Stimulated activated CD4-positive, alpha-beta T cell treated with anti-CD3 and anti-CD28 coated beads, TNF-alpha, amount 100 ng/mL, for 1 hour (primary cell): Measurements from ENCODE around the gene LETMD1.
A peak's percentile ranks its signal among the peaks of the same experiment; 100 is the strongest.
"Not testable (repeated sequence)": the region's sequence is repeated elsewhere in the genome, so short reads cannot be mapped to it uniquely, and the experiment has no call there.

Experiments used
- DNase-seq, 3 donors: peaks; one replicate each; pipeline ENCODE4 v3.0.0-alpha.2; 2020; ENCODE audit warnings: low read depth in 3 of 3, low spot score in 1 of 3

The LETMD1 gene, protein sequence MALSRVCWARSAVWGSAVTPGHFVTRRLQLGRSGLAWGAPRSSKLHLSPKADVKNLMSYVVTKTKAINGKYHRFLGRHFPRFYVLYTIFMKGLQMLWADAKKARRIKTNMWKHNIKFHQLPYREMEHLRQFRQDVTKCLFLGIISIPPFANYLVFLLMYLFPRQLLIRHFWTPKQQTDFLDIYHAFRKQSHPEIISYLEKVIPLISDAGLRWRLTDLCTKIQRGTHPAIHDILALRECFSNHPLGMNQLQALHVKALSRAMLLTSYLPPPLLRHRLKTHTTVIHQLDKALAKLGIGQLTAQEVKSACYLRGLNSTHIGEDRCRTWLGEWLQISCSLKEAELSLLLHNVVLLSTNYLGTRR

DNA sequence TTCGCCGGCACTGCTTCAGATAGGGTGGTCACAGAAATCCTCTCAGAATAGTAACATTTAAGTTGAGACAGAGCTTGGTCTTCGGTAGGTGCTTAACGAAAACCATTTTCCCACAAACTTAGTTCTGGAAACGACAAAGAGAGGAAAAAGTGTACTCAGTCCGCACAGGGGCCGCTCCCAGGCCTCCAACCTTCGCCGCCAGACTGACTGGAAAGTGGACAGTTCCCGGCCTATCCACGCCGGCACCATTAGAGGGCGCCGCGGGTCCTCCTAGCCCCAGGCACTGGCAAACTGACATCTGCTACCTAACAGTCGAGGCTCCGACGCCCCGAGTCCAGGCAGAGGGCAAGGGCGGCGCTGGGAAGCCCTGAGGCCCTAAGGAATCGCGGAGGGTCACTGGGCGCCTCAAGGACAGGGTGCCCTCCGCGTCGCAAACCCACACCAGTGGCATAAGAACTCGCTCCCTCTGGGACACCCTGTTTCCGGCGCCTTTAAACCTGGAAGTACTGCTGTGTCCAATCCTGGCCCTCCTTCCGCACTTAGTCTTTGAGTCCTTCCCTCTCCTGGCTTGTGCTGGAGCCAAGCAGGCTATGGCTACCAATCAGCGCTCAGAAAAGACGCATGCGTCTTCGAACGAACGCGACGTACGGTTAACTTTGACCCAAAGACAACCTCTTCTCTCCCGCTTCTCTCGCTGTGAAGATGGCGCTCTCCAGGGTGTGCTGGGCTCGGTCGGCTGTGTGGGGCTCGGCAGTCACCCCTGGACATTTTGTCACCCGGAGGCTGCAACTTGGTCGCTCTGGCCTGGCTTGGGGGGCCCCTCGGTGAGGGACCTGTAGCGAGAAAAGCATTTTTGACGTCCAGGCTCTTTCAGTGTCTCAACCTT is at the start of gene LETMD1:
Gene LETMD1, plus strand, starts transcription at position 673 of the 886 bp plus-strand sequence. Its CDS starts 30 bp downstream, at position 703.
- peak; percentile 75 to 81 (median 81) for DNase-seq

DNA sequence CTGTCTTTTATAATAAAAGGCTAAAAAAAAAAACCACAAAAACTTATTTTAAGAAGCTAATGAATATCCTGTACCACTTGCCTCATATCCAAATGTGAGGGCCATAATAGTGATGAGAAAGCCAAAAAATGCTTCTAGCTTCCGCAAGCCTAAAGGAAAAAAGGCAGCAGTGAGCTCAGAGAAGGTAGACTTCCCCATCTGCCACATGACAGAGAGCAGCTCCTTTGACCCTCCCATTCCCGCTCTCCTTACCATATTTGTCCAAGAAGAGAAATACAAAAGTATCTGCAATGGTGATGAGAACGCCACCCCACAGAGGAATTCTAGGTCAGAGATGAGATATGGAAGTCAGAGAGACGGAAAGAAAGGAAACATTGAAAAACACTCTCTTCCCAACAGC is 49.0 kb upstream of the LETMD1 start:
- DNase-seq, result no peak

DNA sequence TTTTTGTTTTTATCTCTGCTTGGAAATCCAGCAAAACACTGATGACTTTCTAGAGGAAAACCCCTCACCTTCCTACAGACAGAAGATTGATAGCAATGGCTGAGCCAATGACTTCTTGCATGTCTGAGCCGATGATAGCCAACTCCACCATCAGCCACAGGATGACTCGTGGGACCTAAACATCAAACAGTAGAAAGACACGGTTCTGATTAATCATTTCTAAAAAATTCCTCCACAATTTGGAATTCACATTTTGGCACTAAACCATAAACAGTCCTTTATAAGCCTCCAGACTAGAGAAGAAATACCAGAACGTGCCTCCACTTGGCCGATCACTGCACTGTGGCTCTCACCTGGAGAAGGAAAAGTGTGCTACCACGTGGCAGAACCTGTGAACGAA is 47.9 kb upstream of the LETMD1 start:
- no peak for DNase-seq

DNA sequence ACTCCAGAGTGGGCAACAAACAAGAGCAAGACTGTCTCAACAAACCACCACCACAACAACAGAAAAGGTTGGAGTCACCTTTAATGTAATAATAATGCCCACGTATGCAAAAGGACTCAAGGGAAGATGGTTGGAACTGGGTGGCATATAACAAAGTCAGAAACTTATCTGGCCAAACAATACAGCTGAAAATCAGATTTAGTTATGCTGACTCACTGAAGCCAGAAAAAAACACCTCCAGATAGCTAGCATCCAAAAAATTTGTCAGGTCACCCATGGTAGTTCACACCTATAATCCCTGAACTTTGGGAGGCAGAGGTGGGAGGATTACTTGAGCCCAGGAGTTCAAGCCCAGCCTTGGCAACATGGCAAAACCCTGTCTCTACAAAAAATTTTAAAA is 46.3 kb upstream of the LETMD1 start:
- DNase-seq, result no peak

DNA sequence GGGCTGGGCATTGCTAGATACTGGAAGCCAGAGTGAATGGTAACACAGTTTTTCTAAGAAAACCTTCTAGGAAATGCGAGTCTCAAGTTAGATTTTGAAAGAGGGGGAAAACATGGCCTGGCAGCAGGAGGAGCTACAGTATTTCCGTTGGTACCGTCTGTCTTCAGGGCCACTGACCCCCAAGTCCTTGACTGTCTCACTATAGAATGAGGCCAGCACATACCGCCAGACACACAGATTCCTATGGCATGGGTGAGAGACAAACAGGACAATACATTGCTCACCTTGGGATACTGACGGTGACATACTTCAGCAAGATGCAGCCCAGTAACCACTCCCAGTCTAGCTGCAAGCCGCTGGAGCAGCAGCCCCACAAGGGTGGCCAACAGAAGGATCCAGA is 43.6 kb upstream of the LETMD1 start:
- no peak for DNase-seq

DNA sequence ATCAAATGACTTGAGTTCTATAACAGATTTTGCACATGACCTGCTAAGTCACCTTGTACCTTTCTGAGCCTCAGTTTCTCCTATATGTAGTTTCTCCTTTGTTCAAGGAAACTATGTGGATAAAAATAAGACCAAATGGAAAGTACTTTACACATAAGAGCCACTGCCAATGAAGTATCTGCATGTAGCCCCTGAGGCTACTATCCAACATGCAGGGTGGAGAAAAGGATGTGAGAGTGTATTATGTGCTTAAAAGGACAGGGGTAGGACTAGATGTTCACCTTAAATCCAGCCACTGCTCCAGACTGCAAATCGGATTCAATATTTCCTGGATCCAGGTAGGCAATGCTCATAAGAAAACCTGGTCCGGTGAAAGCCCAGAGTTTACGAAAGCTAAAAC is 43.1 kb upstream of the LETMD1 start:
- no peak for DNase-seq

DNA sequence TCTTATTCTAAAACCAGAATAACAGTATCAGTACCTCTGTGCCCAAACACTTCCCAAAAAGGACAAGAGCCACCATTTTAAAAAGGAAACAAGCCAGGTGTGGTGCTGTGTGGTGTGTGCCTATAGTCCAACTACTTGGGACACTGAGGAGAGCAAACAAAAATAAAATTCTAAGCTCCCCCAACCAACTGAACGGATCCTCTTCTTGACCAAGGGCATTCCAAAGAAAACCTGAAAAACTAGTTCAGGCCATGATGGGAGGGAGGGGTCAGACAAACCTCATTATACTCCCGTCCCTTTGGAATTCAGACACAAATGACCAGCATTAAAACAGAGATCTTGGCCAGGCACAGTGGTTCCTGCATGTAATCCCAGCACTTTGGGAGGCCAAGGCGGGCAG is 42.5 kb upstream of the LETMD1 start:
- DNase-seq, result no peak

DNA sequence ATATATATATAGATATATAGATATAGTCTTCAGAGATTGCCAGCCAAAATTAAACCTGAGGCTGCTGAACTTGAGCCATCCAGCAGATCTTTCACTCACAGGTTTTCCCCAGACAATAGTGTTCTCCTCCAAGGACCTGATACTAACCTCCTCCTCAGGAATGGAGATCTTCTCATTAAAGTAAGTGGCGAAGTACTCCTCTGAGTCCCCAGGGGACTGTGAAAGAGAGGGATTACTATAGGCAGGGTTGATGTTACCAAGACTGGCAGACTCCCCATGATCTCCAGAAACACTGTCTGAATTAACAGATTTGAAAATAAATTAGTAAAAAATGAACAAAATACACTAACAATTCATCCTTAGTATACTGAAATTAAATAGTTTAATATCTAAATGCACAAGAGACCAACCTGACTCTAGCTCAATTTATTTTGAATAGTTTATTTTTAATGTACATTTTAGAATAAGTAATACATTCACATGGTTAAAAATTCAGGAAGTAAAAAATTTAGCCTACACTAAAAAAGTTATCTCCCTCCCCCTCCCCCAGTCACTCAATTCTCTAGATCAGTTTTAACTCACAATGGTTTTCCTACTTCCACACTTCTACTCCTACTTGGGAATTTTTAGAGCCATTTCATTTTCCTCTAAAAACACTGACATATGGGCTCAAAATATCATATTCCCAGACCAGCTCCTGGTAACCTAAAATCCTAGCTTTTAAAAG is 39.6 kb upstream of the LETMD1 start:
- no peak for DNase-seq

DNA sequence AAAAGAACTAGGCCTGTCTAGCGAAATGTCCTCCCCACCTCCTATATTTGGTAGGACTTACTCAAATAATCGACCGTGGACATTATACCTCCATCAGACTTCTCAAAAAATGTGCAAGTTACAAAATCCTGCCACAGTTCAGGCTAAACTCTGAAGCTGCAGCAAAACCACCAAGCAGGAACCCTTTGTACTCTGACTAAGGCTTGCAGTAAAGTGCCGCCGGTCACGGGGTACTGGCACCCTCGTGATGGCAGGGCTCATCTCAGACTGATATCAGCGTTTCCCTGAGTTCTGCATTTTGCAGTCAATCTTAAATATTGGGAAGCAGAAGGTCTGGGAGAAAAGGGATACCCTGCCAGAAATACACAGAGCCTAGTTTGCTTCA is 39.1 kb upstream of the LETMD1 start:
- DNase-seq, result no peak

DNA sequence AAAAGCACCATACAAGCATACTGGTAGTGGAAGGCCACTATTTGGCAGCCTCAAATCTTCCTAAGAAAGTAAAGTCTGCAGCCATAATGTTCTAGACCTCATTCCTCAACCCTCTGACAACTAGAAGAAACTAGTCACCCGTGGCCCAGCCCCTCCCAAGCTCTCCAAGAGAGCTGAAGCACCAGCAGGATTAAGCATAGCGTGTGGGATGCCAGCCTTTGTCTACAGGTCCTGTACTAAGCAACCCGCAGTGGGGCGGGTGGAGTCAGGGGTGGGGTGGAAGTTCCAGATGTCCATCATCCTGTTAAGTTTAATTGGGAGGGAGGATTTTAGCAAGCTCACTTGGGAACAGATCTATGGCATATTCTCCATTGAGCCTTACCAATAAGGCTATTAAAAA is 36.2 kb upstream of the LETMD1 start:
- no peak for DNase-seq

DNA sequence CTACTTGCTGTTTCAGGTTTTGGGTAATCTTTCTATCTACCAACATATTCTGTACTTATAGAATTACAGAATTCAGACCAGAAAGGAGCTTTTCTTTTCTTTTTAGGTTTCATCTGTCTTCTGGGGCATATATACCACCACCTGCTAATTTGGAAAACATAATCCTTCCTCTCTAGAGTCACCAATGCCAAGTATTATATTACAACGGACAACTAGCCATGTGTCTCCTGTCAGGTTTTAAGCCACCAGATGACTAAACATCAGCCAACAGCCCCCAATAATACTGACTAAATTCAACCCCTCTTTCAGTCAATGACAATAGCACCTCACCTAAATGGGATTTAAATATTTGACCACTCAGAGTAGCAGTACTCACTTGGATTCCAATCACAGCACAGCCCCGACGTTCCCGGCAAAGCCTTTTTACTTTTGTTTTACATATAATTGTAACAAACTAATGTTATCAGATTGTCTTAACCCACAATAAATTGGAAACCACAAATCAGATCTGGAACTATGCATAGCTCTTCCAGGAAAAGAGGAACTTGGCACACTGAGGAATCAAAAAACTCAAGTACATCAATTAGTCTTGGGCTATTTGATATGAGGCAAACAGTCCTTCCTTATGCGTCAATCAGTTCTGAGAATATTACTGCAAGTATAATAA is 35.4 kb upstream of the LETMD1 start:
- DNase-seq, result no peak

DNA sequence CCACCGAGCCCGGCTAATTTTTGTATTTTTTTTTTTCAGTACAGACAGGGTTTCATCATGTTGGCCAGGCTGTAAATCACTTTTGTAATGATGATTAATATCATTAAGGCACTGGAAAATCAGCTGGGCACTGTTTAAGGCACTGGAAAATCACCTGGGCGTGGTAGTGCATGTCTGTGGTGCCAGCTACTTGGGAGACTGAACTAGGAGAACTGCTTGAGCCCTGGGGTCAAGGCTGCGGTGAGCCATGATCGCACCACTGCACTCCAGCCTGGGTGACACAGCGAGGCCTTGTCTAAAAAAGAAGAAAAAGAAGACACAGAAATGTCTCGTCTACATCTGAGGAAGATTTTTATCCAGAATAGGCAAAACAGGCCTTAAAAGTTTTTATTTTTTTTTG is 34.7 kb upstream of the LETMD1 start:
- DNase-seq, result no peak

DNA sequence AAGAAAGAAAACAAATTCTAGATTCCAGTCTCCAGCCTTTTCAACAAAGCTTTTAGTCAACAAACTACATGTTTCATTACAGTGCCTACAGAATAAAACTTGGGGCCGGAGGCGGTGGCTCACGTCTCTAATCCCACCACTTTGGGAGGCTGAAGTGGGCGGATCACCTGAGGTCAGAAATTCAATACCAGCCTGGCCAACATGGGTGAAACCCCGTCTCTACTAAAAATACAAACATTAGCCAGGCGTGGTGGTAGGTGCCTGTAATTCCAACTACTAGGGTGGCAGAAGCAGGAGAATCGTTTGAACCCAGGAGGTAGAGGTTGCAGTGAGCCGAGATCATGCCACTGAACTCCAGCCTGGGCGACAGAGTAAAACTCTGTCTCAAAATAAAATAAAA is 33.7 kb upstream of the LETMD1 start:
- DNase-seq, result not testable (repeated sequence)

DNA sequence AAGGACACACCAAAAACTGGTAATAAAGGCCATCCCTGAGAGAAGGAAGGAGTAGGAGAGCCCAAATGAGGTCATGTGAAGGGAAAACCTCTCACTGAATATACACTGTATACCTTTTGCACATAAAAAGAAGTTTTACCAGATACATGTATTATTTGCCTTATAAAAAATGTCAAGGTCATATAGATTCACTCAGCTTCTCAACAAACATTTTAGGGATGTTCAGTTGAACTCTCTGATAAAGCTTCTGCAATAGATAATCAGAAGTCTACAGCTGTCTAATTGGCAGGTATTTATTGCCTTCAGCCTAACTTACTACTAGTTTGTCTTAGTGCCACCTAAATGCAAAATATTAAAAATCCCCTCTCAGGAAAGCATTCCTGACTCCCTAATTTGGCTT is 30.7 kb upstream of the LETMD1 start:
- no peak for DNase-seq

DNA sequence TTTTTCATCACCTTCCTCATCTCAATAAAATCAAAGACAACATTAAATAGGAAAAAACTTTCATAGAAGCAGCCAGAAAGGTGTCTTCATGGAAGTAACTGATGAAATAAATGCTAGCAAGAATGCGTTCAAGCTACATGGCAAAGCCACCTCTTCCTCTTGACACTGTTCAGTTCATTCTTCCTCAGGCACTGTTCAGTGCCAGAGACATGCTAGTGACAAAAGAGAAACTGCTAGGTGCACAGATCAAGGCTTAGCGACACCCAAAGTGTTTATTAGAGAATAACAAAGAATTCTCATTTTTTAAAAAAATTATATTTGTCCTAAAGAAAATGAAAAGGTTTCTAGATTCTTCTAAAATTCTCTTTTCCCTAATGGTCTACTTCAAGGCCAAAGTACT is 29.2 kb upstream of the LETMD1 start:
- no peak for DNase-seq

DNA sequence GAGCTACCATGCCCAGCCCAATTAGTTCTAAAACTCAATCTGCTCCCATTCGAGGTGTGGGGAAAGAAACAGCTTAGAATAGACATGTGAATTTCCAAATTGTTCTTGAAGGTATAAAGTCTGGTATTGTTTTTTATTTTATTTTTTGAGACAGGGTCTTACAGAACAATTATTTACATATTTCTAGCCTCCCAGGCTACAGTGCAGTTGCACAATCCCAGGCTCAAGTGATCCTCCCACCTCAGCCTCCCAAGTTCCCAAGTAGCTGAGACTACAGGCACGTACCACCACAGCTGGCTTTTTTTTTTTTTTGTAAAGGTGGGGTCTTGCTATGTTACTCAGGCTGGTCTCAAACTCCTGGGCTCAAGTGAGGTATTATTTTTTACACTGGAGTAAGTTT is 28.2 kb upstream of the LETMD1 start:
- DNase-seq, result no peak

DNA sequence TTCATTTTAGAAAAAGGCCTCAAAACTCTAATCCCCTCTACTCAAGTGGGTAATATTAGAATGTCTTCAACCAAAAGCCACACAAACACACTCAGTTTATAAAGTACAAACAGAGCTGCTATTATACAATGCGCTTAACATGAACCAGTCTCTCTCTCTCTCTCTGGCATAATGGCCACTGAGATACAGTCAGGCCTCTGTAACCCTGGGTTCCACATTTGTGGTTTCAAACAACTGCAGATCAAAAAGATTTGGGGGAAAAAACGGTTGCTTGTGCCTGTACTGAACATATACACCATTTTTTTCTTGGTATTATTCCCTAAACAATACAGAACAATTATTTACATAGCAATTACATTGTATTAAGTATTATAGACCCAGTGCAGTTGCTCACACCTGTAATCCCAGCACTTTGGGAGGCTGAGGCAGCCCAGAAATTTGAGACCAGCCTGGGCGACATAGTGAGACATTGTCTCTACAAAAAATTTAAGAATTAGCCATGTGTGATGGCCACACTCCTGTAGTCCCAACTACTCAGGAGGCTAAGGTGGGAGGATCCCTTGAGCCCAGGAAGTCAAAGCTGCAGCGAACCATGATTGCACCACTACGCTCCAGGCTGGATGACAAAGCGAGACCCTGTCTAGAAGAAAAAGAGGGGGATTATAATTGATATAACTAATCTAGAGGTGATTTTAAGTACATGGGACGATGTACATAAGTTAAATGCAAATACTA is 27.5 kb upstream of the LETMD1 start:
- no peak for DNase-seq

DNA sequence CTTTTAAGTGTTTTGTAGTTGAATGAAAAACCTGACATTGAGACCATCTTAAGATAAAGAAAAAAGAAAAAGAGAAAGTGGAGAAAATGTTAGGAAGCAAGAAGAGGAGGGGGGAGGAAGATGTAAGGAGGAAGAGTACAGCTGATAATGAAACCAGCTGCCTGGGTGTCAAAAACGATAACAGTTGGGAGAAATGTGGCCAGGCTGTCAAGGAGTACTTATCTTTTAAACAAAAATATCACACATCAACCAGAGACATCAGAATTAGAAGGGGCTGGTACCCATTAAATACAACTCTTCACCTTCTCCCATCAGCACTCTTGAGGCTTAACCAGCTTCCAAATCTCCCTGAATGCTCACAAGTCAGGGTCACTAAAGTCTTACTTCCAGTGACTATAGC is 26.4 kb upstream of the LETMD1 start:
- DNase-seq, result no peak

DNA sequence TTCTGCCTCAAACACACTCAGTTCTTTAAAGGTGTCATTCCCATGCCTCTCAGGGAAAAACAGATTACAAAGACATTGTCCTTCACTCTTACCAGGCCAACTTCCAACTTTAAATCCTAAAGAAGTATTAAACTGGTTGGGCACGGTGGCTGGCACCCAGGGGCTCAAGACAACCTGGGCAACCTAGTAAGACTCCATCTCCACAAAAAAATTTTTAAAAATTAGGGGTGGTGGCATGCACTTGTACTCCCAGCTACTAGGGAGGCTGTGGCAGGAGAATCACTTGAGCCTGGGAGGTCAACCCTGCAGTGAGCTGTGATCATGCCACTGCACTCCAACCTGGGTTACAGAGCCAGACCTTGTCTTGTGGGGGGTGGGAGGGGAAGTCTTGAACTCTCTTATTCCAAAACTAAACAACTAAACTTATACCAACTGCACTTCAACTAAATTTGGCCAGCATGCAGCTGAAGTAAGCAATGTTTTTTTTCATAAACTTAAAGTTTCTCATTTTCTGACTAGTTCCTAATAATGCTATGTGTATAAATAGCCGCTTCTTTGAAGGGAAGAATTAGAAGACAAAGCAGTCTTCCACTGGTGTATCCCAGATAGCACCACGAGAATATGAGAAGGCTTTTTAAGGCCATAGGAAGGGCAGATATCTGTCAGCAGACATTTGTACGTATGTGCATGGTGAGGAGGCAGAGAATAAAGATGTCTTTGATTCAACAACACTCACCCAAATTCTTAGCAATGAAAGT is 24.3 kb upstream of the LETMD1 start:
- no peak for DNase-seq

DNA sequence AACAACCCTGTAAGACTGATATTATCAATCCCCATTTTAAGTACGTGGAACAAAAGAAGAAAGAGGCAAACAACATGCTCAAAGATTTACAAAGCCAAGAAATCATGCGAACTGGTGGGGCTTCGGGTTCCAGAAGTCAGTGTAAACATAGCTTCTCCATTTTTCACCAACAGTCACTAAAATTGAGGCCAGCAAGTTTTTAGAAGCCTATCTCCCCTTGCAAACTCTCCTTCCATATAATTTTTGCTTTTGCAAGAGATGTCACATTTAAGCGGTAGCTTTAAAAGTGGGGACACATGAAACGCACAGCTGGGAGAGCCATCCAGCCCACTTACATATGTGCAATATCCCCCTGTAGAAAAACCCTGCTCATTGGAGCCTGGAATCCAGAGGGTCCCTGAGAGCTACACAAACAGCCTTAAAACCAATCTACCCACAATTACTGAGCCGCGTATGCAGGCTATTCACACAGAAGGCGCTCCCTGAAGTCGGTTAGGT is 22.7 kb upstream of the LETMD1 start:
- no peak for DNase-seq
